WTC11 (cell line): ENCODE results near the gene CORO2B.

Source experiments
- ARID4B ChIP-seq: sonication (generic); formaldehyde crosslinking; IDR thresholded peaks from 2 replicates; pipeline ENCODE4 v1.8.0; 2023; ENCODE audit warnings: missing genetic modification reagents, mild to moderate bottlenecking, borderline replicate concordance
- CTCF ChIP-seq: fragments of 200-600 bp; IDR thresholded peaks from 2 replicates; pipeline ENCODE4 v1.8.0; 2022; ENCODE audit warnings: antibody characterized with exemption
- ETV6 ChIP-seq: sonication (generic); formaldehyde crosslinking; IDR thresholded peaks from 2 replicates; pipeline ENCODE4 v1.8.1; 2022; ENCODE audit warnings: mild to moderate bottlenecking, missing genetic modification reagents
- SP1 ChIP-seq: sonication (generic); formaldehyde crosslinking; conservative IDR thresholded peaks from 2 replicates; pipeline ENCODE4 v1.8.1; 2022; ENCODE audit warnings: missing genetic modification reagents

GRCh38 chr15:68586274-68586961 lies 7.6 kb downstream of the CORO2B start:
- no peak for TF ChIP-seq SP1 (CRISPR knock-in tag)
- TF ChIP-seq CTCF: no peak
- TF ChIP-seq ARID4B: no peak
- TF ChIP-seq ETV6 (CRISPR knock-in tag): no peak
